Neuron (in vitro differentiated cells): ENCODE data around the gene HTD2.

Experiments
- H2AFZ ChIP-seq: one replicate; pipeline ENCODE4 v1.6.1; 2013; ENCODE audit warnings: low read depth, mild to moderate bottlenecking, inconsistent platforms, low read length, moderate library complexity
- H3K27me3 ChIP-seq: one replicate; pipeline ENCODE4 v1.6.1; 2013; ENCODE audit warnings: low read length; ENCODE audit not compliant: insufficient read depth
- H3K36me3 ChIP-seq: one replicate; pipeline ENCODE4 v1.6.1; 2013; ENCODE audit warnings: low read length; ENCODE audit not compliant: insufficient read depth
- H3K4me1 ChIP-seq: one replicate; pipeline ENCODE4 v1.6.1; 2013; ENCODE audit warnings: low read length; ENCODE audit not compliant: insufficient read depth
- H3K4me3 ChIP-seq: 2 replicates; pipeline ENCODE4 v1.5.1; 2013; ENCODE audit warnings: mild to moderate bottlenecking, low read length, moderate library complexity
- H3K9me3 ChIP-seq: one replicate; pipeline ENCODE4 v1.6.1; 2013; ENCODE audit warnings: low read length

HTD2 gene

DNA sequence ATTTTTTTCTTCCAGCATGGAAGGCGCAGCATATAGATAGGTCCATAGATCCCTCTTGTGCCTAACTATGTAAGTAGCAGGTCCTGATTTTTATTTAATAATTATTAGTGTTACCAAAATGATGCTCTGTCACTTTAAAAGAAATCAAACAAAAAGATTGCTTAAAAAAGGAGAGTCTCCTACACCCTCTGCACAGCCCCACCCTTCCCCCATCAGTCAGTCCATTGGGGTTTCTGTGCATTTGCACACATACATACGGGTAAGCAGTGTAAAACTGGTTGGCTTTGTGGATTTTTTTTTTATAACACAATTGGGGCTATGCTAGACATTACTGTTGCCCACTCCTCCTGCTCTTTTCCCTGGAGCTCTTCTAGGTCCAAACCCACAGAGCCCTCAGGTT is 7.2 kb upstream of the HTD2 start:
- H3K27me3 ChIP-seq, result peaks cover 24% of the 10 kb centered on the region
- H3K9me3 ChIP-seq, result no peaks in the 10 kb centered on the region
- H3K4me1 ChIP-seq, result peaks cover 3% of the 10 kb centered on the region
- no peaks in the 10 kb centered on the region for H3K36me3 ChIP-seq
- no peak overlapping the region for H2AFZ ChIP-seq
- H3K4me3 ChIP-seq, result no peak overlapping the region

DNA sequence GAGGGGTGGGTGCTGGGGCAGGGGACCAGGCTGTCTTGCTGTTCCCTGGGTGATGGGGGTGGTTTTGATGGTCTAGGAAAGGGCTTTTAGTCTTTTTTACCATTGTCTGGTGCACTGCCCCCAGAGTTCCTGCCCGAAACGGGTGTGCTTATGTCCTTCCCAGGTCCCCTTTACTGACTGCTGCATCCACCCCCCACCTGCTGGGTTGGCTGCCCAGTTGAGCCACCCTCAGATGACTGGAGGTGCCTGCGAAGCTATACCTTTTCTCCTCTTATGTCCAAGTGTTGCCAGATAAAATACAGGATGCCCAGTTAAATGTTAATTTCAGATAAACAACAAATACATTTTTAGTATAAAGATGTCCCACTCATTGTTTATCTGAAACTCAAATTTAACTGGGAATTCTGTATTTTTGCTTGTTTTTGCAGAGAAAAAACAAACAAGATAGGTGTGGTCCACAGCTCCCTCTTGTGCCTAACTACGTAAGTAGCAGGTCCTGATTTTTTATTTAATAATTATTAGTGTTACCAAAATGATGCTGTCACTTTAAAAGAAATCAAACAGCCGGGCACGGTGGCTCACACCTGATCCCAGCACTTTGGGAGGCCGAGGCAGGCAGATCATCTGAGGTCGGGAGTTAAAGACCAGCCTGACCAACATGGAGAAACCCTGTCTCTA is 6.3 kb upstream of the HTD2 start:
- Histone ChIP-seq H3K4me3 (no peak overlapping the region), H3K9me3 (no peaks in the 10 kb centered on the region), H3K27me3 (peaks cover 24% of the 10 kb centered on the region), H2AFZ (peak overlapping the region; percentile 51), H3K36me3 (no peaks in the 10 kb centered on the region), H3K4me1 (peaks cover 3% of the 10 kb centered on the region)

DNA sequence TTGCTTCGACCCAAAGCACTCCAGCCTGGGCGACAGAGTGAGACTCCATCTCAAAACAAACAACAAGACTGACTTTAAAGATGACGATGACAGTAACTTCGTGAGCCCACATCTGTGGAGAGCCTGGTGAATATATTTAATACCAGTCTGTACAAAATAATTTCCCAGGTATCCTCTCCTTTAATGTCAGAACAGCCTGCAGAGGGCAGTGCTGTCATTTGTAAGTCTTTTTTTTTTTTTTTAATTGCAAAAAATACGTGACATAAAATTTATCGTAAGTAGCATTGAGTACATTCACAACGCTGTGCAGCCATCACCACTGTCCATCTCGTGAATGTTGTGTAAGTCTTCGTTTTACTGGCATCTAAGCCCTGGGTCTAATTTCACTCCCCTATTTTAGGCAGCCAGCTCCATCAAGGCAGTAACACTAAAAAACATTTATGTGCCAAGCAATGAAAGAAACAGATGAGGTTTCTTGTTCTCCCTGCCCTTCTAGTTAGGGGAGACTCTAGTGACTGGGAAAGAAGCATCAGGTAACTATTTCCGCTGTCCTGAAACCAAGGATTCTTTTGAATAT is 1.4 kb downstream of the HTD2 start:
- Histone ChIP-seq H3K27me3 (no peaks in the 10 kb centered on the region), H3K4me3 (peak overlapping the region; percentile 92), H3K9me3 (no peaks in the 10 kb centered on the region), H3K36me3 (peaks cover 41% of the 10 kb centered on the region), H3K4me1 (peaks cover 13% of the 10 kb centered on the region), H2AFZ (no peak overlapping the region)

DNA sequence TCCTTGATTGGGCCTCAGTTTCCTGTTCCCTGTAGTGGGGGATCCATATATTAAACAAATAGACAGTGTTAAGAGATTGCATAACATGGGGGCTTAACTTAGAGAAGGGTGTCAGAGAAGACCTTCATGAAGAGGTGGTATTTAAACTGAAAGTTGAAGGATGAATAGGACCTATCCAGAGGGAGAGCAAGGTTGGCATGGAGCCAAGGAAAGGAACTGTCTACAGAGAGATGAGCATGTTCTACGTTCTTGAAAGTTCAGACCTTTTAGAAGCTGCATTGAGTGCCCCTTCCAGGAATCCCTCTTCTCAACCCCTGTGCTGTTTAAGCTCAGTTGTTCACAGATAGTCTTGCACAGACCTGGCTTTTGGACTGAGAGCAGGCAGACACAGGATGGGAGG is 2.4 kb downstream of the HTD2 start:
- Histone ChIP-seq H3K4me3 (no peak overlapping the region), H3K36me3 (peaks cover 46% of the 10 kb centered on the region)

DNA sequence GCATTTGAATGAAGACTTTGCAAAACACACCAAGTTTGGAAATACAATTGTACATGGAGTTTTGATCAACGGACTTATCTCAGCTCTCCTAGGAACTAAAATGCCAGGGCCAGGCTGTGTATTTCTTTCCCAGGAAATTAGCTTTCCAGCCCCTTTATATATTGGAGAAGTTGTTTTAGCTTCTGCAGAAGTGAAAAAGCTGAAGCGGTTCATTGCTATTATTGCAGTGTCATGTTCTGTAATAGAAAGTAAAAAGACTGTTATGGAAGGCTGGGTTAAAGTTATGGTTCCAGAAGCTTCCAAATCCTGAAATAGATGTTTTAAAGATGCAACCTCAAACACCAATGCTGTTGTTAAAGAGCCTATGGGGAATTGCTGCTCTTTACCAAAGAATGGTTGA is 11.5 kb downstream of the HTD2 start:
- no peaks in the 10 kb centered on the region for H3K9me3 ChIP-seq
- H3K4me3 ChIP-seq, result no peak overlapping the region
- no peak overlapping the region for H2AFZ ChIP-seq
- H3K27me3 ChIP-seq, result no peaks in the 10 kb centered on the region
- peaks cover 55% of the 10 kb centered on the region for H3K36me3 ChIP-seq
- H3K4me1 ChIP-seq, result no peaks in the 10 kb centered on the region

More for the DNA sequence above, 2.4 kb downstream of the HTD2 start:
- no peaks in the 10 kb centered on the region for H3K27me3 ChIP-seq
- no peak overlapping the region for H2AFZ ChIP-seq
- H3K4me1 ChIP-seq, result peaks cover 13% of the 10 kb centered on the region
- no peaks in the 10 kb centered on the region for H3K9me3 ChIP-seq

DNA sequence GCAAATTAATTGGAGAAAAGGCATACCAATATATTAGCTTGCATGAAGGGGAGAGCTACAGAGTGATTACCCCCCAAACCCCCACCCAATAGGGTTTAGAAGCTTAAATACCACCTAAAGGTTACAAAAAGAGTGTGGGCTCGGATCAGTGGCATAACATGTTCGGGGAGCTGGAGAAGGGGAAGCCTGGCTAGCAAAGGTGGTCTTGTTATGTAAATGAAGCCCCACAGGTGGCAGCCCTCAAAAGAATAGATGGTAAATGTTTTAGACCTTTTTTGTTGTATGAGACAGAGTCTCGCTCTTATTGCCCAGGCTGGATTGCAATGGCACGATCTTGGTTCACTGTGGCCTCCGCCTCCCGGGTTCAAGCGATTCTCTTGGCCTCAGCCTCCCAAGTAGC is 15.5 kb downstream of the HTD2 start:
- Histone ChIP-seq H3K36me3 (peaks cover 28% of the 10 kb centered on the region), H3K4me1 (peaks cover 6% of the 10 kb centered on the region), H3K4me3 (no peak overlapping the region), H3K9me3 (no peaks in the 10 kb centered on the region), H3K27me3 (no peaks in the 10 kb centered on the region), H2AFZ (no peak overlapping the region)

DNA sequence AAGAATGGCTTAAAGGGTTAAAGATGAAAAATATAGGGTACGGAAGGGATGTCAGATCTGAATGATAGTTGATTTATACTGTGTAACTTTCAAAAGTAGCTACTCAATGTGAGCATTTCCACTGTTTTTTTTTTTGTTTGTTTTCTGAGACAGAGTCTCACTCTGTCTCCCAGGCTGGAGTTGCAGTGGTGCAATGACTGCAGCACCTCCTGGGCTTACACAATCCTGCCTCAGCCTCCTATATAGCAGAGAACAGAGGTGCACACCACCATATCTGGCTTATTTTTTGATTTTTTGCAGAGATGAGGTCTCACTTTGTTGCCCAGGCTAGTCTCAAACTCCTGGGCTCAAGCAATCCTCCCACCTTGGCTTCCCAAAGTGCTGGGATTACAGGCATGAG is 16.5 kb downstream of the HTD2 start:
- H2AFZ ChIP-seq, result no peak overlapping the region

DNA sequence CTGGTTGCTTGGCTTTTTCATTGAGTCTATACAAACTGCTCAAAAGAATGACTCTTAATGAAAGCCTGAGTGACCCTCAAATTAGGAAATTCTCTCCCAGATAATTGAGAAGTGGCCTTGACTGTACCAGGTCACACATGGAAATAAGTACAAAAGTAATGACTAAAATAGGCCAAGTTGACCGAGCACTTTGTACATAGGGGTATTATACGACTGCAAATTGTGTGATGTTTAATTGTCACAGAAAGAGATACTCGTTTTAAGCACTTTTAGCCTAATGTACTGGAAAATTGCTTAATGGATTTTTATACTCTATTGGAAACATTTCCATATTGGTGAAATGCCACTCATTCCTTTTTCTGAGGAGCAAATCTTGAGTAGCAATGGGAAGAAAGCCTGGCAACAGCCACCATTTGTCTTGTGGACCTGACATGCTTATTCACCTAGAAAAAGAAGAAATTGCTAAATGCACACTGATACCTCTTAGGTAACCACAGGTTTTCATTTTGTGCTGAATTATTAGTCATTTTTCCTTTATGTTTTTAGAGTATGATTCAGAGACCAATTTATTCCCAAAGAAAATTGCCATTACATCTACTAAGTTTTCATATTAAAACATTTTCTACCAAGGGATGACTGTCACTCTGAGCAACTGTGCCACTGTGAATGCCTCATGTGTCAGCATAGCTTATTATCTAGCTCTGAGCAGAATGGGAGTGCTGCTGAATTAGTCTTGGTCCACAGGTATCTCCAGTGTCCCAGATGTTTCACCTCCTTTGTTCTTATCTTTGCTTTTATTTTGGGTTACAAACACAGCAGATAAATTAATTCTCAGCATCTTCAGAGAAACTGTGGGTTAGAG is 17.4 kb downstream of the HTD2 start:
- Histone ChIP-seq H3K27me3 (no peaks in the 10 kb centered on the region), H2AFZ (no peak overlapping the region), H3K36me3 (peaks cover 10% of the 10 kb centered on the region), H3K4me3 (no peak overlapping the region), H3K9me3 (no peaks in the 10 kb centered on the region), H3K4me1 (peaks cover 6% of the 10 kb centered on the region)

More for the DNA sequence above, 16.5 kb downstream of the HTD2 start:
- Histone ChIP-seq H3K36me3 (peaks cover 18% of the 10 kb centered on the region), H3K27me3 (no peaks in the 10 kb centered on the region), H3K4me1 (peaks cover 6% of the 10 kb centered on the region), H3K4me3 (no peak overlapping the region), H3K9me3 (no peaks in the 10 kb centered on the region)

DNA sequence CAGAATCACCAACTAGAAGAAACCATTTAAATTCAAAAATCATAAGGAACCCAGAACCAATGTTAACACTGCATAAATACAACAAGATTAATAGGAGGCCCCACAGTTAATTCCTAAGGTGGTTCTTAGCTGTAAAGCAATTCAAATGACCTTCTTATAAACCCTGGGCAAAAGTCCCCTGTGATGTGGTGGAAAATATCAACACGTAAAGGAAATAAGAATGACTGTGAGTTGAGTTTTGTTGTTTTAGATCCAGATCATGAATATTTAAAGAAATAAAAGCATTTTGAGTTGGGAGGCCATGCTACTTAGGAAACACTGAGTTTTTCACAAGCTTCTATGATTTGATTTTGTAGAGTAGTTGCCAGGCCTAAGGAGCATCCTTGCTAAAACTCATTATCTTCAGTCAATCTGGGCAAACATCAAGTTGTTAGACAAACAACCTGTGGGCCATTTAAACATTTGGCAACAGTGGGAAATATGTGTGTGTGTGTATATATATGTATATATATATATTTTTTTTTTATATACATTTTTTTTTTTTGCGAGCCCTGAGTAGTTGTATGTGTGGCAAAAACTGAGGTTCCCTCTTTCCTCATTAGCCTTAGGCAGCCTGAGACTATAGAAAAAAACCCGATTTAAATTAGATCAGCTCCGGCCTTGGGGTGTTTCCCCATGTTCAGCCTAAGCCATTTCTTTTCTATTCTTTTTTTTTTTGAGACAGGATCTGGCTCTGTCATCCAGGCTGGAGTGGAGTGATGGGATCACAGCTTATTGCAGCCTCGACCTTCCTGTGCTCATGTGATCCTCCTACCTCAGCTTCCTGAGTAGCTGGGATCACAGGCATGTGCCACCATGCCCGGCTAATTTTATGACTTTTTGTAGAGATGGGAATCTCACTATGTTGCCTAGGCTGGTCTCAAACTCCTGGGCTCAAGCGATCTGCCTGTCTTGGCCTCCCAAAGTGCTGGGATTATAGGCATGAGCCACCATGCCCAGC is 18.4 kb downstream of the HTD2 start:
- H3K9me3 ChIP-seq, result no peaks in the 10 kb centered on the region
- H3K27me3 ChIP-seq, result no peaks in the 10 kb centered on the region
- H3K4me3 ChIP-seq, result no peak overlapping the region
- H3K36me3 ChIP-seq, result peaks cover 4% of the 10 kb centered on the region
- H3K4me1 ChIP-seq, result peaks cover 6% of the 10 kb centered on the region
- H2AFZ ChIP-seq, result no peak overlapping the region

DNA sequence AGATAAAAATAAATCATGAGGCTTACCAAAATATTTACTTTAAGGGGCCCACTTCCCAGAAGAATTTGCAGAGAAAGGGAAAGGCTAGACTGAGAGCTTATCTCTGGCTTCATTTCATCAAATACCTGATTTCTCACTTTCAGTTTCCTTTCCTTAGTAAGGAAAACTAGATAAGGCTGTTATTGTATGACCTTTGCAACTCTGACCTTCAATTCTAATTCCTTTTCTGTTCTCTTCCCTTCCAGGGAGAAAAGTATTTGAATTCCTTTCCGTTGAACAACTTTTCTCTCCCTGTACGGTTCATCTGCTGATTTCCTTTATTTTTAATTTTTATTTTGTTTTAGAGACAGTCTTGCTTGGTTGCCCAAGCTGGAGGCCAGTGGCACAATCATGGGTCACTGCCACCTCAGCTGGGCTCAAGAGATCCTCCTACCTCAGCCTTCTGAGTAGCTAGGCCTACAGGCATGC is 19.2 kb downstream of the HTD2 start:
- Histone ChIP-seq H2AFZ (no peak overlapping the region), H3K9me3 (no peaks in the 10 kb centered on the region), H3K27me3 (no peaks in the 10 kb centered on the region), H3K4me1 (peaks cover 6% of the 10 kb centered on the region), H3K4me3 (no peak overlapping the region), H3K36me3 (no peaks in the 10 kb centered on the region)

DNA sequence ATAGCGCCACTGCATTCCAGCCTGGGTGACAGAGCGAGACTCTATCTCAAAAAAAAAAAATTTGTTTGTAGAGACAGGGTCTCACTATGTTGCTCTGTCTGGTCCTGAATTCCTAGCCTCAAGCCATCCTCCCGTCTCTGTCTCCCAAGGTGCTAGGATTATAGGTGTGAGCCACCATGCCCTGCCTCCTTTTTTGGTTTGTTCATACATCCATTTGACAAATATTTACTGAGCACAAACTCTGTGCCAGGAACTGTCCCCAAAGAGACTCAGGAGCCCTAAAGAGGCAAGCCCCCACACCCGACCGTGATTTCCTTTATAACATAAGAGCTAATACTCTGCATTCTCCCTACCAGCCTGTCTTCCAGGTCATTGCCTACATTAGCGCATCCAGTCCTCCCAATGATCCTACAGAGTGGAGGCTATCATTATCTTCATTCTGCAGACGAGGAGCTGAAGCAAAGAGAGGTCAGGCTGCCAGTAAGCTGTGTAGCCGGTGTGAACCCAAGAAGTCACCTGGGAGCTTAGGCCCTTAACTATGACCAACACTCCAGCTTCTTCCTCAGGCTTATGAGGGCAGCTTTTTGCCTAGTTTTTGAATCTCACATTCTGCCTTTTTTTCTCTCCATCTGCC is 20.1 kb downstream of the HTD2 start:
- Histone ChIP-seq H2AFZ (no peak overlapping the region), H3K27me3 (no peaks in the 10 kb centered on the region), H3K4me3 (no peak overlapping the region), H3K36me3 (no peaks in the 10 kb centered on the region), H3K4me1 (peaks cover 6% of the 10 kb centered on the region), H3K9me3 (no peaks in the 10 kb centered on the region)
